KOPT-K1 (cell line): ENCODE data around the gene ZBTB25.
"Not testable (repeated sequence)": the region's sequence is repeated elsewhere in the genome, so short reads cannot be mapped to it uniquely, and the experiment has no call there.

ENCODE experiments used
- H3K27ac ChIP-seq: fragments of 200-600 bp; sonication (generic); 2 replicates; pipeline ENCODE4 v1.5.1; 2016; ENCODE audit warnings: antibody characterized with exemption, mild to moderate bottlenecking, low read depth, low read length; ENCODE audit not compliant: poor library complexity, severe bottlenecking
- H3K36me3 ChIP-seq: fragments of 200-600 bp; sonication (generic); 2 replicates; pipeline ENCODE4 v1.5.1; 2017; ENCODE audit warnings: antibody characterized with exemption, mild to moderate bottlenecking, low read length, moderate library complexity; ENCODE audit not compliant: insufficient read depth
- H3K9me3 ChIP-seq: fragments of 200-600 bp; sonication (generic); 2 replicates; pipeline ENCODE4 v1.5.1; 2017; ENCODE audit warnings: antibody characterized with exemption, low read length, mild to moderate bottlenecking; ENCODE audit not compliant: insufficient read depth, poor library complexity, severe bottlenecking

The ZBTB25 gene

DNA sequence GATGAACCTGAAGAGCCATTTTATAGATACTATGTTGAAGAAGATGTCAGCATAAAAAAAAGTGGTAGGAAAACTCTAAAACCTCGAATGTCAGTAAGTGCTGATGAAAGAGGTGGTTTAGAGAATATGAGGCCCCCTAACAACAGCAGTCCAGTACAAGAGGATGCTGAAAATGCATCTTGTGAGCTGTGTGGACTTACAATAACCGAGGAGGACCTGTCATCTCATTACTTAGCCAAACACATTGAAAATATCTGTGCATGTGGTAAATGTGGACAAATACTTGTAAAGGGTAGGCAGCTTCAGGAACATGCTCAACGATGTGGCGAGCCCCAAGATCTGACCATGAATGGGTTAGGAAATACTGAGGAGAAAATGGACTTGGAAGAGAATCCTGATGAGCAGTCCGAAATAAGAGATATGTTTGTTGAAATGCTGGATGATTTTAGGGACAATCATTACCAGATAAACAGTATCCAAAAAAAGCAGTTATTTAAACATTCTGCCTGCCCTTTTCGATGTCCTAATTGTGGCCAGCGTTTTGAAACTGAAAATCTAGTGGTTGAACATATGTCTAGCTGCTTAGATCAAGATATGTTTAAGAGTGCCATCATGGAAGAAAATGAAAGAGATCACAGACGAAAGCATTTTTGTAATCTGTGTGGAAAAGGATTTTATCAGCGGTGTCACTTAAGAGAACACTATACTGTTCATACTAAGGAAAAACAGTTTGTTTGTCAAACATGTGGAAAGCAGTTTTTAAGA is 19.1 kb upstream of the ZBTB25 start:
- Histone ChIP-seq H3K27ac (no peak overlapping the region), H3K36me3 (peaks cover 58% of the 10 kb centered on the region)

DNA sequence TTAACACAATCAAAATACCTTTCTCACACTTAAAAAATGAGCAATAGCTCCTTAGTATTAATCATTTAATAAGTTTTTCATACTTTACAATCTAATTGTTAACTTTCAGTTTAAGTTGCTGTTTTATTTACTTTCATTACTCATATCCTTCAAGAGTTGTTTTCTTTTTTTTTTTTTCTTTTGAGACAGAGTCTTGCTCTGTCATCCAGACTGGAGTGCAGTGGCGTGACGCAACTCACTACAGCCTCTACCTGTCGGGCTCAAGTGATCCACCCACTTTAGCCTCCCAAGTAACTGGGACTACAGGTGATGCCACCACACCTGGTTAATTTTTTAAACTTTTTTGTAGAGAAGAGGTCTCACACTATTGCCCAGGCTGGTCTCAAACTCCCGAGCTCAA is 17.1 kb upstream of the ZBTB25 start:
- Histone ChIP-seq H3K36me3 (peaks cover 46% of the 10 kb centered on the region), H3K9me3 (no peaks in the 10 kb centered on the region), H3K27ac (no peak overlapping the region)

More for the DNA sequence above, 19.1 kb upstream of the ZBTB25 start:
- H3K9me3 ChIP-seq: no peaks in the 10 kb centered on the region

DNA sequence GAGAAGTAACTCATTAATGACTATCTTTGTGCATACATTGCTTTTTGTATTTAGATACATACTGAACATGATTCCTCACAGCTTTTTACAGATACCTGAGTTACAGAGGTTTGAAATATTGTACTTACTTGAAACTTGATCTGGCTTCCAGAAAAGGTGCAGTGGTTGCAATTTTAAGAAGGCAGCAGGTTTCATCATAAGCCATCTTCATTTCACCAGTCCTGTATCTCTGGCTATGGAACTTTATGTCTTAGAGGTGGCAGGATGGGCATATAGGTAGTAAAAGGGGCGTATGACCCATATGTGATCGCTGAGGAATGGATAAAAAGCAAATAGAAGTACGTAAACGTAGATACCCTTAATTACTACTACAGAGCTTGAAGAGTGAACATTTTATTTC is 14.6 kb upstream of the ZBTB25 start:
- H3K27ac ChIP-seq: no peak overlapping the region
- no peaks in the 10 kb centered on the region for H3K9me3 ChIP-seq
- H3K36me3 ChIP-seq: peaks cover 35% of the 10 kb centered on the region

DNA sequence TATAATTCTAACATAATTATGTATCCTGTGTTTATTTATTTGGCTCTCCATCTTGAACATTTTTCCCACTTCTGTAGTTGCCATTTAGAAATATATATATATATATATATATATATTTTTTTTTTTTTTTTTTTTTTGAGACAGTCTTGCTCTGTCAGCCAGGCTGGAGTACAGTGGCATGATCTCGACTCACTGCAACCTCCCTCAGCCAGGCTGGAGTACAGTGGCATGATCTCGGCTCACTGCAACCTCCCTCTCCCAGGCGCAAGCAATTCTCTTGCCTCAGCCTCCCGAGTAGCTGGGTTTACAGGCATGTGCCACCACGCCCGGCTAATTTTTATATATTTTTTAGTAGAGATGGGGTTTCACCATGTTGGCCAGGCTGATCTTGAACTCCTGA is 14.0 kb upstream of the ZBTB25 start:
- H3K36me3 ChIP-seq: peaks cover 33% of the 10 kb centered on the region
- H3K27ac ChIP-seq, H3K9me3 ChIP-seq: not testable (repeated sequence)

DNA sequence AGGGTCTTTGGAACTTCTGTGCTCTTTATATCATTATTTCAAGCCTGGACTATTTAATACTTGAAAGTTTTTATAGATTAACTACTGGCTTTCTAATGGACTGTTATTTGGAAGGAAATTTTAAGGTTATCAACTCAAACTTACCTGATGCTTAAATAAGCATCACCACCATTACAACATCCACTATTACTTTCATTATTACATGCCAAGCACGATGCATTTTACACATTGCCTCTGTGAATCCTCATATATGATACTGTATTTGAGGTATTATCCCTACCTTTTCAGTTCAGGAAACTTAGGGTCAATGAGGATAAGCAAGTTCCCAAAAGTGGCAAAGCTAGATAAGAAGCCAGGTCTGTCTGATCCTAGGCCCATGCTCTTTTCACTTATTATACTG is 13.3 kb upstream of the ZBTB25 start:
- Histone ChIP-seq H3K27ac (no peak overlapping the region), H3K9me3 (no peaks in the 10 kb centered on the region), H3K36me3 (peaks cover 26% of the 10 kb centered on the region)

DNA sequence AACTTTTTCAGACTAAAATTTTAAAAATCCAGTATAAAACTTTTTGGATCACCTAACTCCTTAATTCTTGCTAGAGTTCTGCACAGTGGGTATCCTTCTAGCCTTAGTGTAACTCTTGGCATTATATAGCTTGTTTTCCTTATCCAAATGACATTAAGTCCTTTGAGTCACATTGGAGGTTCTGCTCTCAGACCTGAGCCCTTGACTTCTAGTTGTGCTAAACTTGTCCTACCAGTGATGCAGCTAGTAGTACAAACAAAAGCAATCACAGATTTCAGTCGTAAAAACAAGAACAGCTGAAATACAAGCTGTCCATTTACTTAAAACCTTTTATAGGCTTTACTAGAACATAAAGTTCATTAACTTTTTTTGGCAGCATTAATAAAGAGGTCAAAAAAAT is 11.4 kb upstream of the ZBTB25 start:
- peaks cover 21% of the 10 kb centered on the region for H3K36me3 ChIP-seq
- H3K9me3 ChIP-seq: no peaks in the 10 kb centered on the region
- H3K27ac ChIP-seq: no peak overlapping the region

DNA sequence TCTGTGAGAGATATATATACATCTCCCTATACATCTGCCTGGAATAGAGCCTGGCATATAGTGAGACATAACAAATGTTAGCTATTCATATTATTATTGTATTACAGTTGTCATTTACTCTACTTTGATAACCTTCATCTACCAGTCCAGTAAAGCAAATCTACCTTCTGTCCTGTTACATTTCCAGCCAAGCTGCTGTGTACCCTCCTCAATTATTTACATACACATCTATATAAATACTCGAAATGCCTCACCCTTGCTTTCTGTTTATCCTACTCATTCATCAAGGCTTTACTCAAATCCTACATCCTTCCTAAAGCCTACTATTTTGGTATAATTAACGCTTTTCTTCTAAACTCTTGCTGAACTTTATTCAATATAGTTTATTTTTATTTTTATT is 9.6 kb upstream of the ZBTB25 start:
- H3K36me3 ChIP-seq: peaks cover 21% of the 10 kb centered on the region
- H3K27ac ChIP-seq: no peak overlapping the region

DNA sequence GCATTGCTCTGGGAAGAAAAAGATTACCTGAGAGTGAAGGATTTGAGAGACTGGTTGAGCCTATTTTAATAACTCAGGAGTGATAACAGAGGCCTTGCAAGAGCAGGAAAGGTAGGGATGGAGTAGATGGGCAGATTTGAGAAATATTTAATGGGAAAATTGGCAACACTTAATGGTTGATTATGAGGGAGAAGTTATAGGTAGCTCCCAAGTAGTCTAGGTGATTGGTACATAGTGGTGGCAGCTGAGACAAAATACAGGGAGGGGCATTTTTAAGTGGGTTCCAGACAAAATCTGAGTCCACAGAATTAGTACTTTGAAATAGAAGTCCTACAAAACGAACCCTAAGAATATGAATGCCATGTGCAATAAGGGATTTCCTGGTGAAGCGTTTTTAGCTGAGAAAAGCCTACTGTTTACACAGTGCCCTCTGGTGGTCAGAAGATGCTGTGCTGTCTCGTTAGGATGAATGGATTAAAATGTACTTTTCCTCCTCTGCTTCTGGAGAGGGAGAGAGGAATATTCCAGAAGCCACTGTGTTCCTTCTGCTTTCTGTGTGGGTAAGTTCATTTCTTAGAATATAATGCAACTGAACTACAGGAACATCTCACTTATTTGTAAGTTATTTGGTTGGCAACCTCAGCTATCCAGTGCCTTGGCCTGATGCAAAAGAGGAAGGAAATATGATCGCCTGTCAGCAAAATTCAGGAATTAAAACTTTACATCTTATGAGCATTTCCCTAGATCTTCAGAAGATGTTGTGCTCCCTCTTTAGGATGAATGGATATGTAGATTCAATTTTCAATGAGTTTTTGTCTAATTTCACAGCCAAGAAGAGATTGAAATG is 7.4 kb upstream of the ZBTB25 start:
- no peaks in the 10 kb centered on the region for H3K9me3 ChIP-seq

More for the DNA sequence above, 9.6 kb upstream of the ZBTB25 start:
- H3K9me3 ChIP-seq: no peaks in the 10 kb centered on the region

DNA sequence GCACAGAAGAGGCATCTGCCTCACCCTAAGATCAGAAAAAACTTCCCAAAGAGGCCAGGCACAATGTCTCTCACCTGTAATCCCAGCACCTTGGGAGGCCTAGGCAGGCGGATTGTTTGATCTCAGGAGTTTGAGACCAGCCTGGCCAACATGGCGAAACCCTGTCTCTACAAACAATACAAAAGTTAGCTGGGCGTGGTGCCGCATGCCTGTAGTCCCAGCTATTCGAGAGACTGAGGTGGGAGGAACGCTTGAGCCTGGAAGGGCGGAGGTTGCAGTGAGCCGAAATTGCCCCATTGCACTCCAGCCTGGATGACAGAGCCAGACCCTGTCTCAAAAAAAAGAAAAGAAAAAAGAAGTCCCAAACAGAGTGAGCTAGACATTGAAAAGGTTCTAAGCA is 5.4 kb upstream of the ZBTB25 start:
- Histone ChIP-seq H3K9me3 (no peaks in the 10 kb centered on the region), H3K36me3 (peaks cover 16% of the 10 kb centered on the region), H3K27ac (no peak overlapping the region)

More for the DNA sequence above, 7.4 kb upstream of the ZBTB25 start:
- Histone ChIP-seq H3K36me3 (peaks cover 21% of the 10 kb centered on the region), H3K27ac (peak overlapping the region; percentile 11)

DNA sequence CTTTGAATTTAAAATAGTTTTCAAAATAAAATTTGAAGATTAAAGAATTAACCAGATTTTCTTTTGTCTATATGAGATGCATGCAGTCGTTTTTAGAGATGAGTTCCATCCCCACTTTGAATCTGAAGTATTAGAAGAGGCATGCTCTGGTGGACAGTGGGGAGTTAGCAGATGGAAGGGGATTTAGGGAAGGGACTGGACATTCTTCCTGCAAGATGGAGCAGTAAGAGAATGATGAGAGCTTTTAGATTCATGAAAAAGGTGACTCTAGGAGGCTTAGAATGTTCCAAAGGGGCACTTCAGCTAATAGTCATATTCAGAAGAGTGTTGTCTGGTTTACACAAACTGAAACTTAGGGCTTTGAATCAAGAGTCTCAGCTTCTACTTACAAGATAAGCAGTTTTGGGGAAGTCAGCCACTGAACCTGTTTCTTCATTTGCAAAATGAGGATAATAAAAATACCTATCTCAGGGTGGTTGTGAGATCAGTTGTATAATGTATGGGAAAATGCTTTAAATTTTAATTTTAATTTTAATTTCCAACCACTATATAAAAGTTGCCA is 4.7 kb upstream of the ZBTB25 start:
- H3K36me3 ChIP-seq: peaks cover 11% of the 10 kb centered on the region
- no peak overlapping the region for H3K27ac ChIP-seq
- no peaks in the 10 kb centered on the region for H3K9me3 ChIP-seq

DNA sequence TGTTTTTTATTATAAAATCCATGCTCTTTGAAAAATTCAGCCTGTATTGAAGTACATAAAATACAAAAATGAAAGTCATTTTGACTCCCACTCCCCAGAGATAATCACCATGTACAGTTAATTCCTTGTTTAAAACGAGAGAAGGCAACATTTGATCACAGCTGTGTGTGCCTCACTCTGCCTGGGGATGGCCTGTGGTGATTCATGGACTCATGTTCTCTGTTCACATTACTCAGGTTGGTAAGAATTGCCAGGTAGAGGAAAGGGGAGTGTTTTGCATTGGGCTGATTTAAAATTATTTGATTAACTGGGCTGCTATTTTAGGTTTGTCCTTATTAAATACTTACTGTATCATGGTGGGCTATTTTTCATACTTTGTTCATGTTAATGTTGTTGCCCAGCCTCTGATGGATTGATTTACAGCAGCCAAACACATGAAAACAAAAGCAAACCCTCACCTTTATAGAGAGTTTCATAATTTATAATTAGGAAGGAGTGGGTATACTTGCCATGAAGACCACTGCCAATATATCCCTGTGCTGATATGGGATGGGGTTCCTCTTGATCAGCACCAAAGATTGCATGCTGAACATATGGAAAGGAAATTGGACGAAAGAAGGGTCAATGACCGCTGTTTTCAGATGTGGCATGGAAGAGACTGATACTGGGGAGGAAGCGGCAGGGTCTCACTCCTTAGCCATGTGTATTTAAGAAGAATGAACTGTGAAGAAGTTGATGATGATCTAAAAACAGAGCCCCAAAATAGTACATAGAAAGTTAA is 3.9 kb upstream of the ZBTB25 start:
- Histone ChIP-seq H3K27ac (peak overlapping the region; percentile 96), H3K36me3 (peaks cover 7% of the 10 kb centered on the region), H3K9me3 (no peaks in the 10 kb centered on the region)

DNA sequence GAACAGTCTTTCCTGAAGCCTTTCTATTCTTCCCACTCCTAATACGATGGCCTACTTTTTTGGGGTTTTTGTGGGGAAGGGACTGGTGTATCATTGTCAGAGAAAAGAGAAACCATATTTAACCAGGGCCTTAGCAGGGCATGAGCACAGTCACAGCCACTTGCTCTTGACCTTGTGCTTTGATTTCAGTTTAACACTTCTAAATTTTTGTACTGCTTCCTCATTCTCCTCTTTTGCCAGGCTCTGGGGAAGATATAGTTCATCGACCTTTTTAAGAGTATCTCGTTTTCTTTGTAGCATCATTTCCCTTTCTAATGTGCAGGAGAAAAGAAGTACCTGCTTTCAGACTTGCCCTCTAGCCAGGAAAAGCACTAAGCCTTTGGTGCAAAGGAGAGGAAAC is 3.1 kb upstream of the ZBTB25 start:
- H3K36me3 ChIP-seq: peaks cover 6% of the 10 kb centered on the region
- peak overlapping the region; percentile 96 for H3K27ac ChIP-seq
- no peaks in the 10 kb centered on the region for H3K9me3 ChIP-seq

DNA sequence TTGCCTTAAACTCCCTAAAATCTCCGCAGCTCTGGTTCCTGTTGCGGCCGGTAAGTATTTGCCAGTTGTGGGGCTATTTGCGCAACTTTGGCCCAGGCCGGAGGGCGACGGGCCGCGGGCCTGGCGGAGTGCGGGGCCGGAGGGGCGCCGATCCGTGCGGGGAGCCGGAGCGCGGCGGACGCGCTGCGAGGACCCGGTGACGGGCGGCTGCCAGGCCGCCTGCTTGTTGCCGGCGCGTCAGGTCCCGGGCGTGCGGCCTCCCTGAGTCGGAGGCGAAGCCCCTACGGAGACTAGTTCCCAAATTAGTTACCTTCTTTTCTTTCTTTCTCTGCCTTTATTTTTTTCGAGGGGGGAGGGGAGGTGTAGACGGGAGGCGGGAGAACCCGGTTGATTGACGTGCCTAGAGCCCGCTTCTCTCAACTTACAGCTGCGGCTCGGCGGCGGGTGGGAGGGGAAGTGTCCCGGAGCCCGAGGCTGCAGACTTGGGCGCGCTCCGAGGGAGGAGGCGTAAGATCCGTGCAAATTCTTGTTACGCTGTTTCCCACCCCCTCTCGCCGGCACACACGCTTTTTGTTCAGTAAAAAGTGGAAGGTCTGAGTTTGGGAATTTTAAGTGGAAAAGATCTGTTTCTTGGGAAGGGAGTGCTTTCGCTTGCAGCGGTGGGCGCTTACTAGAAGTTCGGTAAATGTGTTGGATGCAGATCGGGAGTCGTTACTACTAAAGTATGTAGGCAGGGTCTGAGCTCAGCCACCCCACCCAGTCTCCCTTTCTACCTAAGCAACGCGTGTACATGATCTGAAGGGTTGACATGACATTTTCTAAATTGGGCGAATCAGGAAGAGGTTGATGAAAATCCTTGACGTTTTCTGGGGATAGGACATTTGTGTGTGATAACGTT is 1.5 kb upstream of the ZBTB25 start:
- Histone ChIP-seq H3K9me3 (no peaks in the 10 kb centered on the region), H3K36me3 (no peaks in the 10 kb centered on the region), H3K27ac (peak overlapping the region; percentile 96)

DNA sequence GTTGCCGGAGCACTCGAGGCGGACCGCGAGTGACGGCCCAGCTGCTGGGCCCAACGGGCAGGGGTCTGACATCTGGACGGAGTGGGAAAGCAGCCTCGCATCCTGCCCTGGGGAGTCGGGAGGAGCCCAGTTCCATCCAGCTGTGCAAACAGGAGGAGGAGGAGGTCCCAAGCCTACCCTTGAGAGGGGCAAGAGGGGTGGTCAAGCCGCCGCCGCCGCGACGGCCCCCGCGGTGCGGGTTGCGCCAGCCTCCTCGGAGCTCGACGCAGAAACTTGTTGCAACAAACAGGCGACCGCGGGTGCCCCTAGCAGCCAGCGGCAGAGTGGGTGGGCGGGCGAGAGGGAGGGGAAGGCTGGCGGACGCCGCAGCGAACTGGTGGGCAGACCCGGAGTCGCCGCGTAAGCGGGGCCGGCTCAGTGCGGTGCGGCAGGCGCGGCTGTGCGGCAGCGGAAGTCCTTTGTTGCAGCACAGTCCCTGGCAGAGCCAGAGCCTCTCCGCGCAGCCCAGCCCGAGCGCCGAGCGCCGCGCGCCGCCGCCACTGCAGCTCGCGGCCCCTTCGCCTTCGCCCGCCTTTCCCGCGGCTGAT is 765 bp upstream of the ZBTB25 start, which contains the start of gene ZBTB1:
ZBTB1 (plus strand) TSS at position 461 of the 587 bp plus-strand sequence. CDS start 16,735 bp downstream, outside the sequence.
- no peaks in the 10 kb centered on the region for H3K36me3 ChIP-seq
- peak within 1 kb of the TSS; percentile 96 for H3K27ac ChIP-seq
- H3K9me3 ChIP-seq: no peaks in the 10 kb centered on the region
